ENCODE data around the gene STX10.

The STX10 gene

GRCh38 chr19:13099073-13099999, 50.8 kb downstream of the STX10 start:
- no peak for DNase-seq (ENCODE audit: low spot score in 2 of 2)
- H3K36me3 ChIP-seq (replicated peaks) = no peaks in the 10 kb centered on the region
- H3K27me3 ChIP-seq (ENCODE audit: low read depth) = 0 out of 2 replicates have a peak, but pooled peaks cover 3% of the 10 kb centered on the region
- in situ Hi-C loops (cut with MboI; ENCODE audit: low sequenced_read_pairs) = no loop called here
- no peak overlapping the region for H3K4me3 ChIP-seq
- 0 out of 2 replicates have a peak, but pooled peaks cover 3% of the 10 kb centered on the region for H3K4me1 ChIP-seq
- no peaks in the 10 kb centered on the region for H3K9me3 ChIP-seq

GRCh38 chr19:13098277-13099072, 51.7 kb downstream of the STX10 start:
- Histone ChIP-seq H3K36me3 (replicated peaks) (no peaks in the 10 kb centered on the region), H3K4me1 (0 out of 2 replicates have a peak, but pooled peaks cover 3% of the 10 kb centered on the region), H3K27me3 (ENCODE audit: low read depth) (0 out of 2 replicates have a peak, but pooled peaks cover 3% of the 10 kb centered on the region), H3K9me3 (no peaks in the 10 kb centered on the region), H3K4me3 (no peak overlapping the region)
- peak; percentile 29 to 40 for DNase-seq (ENCODE audit: low spot score in 2 of 2)
- in situ Hi-C loops (cut with MboI; ENCODE audit: low sequenced_read_pairs) = no loop called here

- peak in 1 of 2 experiments; percentile 61 for DNase-seq (ENCODE audit: low spot score in 2 of 2)
- H3K9me3 ChIP-seq = no peaks in the 10 kb centered on the region
- H3K4me3 ChIP-seq = no peak overlapping the region; the same call in 1 of the 2 replicates
- in situ Hi-C loops (cut with MboI; ENCODE audit: low sequenced_read_pairs) = no loop called here
- no peaks in the 10 kb centered on the region for H3K36me3 ChIP-seq (replicated peaks)
- 0 out of 2 replicates have a peak, but pooled peaks cover 3% of the 10 kb centered on the region for H3K27me3 ChIP-seq (ENCODE audit: low read depth)
- H3K4me1 ChIP-seq = 0 out of 2 replicates have a peak, but pooled peaks cover 3% of the 10 kb centered on the region
Observed at GRCh38 chr19:13097463-13098258, 52.5 kb downstream of the STX10 start.

- Histone ChIP-seq H3K4me3 (no peak overlapping the region), H3K4me1 (0 out of 2 replicates have a peak, but pooled peaks cover 3% of the 10 kb centered on the region)
- in situ Hi-C loops (cut with MboI; ENCODE audit: low sequenced_read_pairs) = no loop called here
Observed at GRCh38 chr19:13097033-13097462, 53.1 kb downstream of the STX10 start.

DNA sequence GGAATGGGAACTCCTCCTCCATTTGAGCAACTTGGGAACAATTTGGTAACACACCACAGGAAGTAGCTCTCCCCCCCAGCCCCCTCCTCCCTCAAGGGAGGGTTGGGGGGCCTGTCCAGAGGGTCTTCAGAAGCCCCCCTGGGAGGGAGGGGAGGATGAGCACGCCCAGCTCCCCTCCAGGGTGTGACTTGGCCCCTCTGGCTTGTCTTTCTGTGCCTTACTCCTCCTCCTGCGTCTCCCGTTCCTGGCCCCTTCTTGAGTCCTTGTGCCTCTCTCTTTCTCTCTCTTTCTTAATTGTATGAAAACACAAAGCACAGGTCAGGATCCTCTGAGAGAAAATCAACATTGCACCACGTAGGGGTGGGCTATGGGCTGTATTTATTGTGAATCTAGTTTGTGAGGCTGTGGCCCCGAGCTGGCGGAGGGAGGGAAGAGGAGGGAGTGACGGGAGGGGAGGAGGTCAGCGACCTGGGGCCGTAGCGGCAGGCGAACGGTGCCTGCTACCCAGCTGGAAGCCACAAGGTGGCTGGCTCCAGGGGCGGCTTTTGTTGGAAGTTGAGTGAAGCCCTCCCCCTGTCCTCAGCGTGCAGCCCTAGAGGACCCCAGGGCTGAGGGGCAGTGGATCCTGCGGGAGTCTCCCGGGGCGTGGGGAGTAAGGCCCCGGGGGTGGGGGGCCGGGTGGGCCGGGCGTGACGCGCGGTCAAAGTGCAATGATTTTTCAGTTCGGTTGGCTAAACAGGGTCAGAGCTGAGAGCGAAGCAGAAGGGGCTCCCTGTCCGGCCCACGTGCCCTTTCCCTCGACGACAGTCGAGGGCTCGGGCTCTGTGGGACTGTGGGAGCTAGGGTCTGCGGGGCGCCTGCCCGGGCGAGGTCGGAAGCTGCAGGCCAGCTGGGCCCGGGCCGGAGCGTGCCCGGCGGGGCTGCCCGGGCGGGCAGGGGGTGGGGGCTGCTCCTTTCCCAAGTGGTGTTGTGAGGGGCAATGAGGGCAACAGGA, 53.9 kb downstream of the STX10 start:
- no peak overlapping the region for H3K4me3 ChIP-seq
- H3K36me3 ChIP-seq (replicated peaks) = no peaks in the 10 kb centered on the region
- H3K27me3 ChIP-seq (ENCODE audit: low read depth) = 0 out of 2 replicates have a peak, but pooled peaks cover 3% of the 10 kb centered on the region
- 0 out of 2 replicates have a peak, but pooled peaks cover 3% of the 10 kb centered on the region for H3K4me1 ChIP-seq
- peak in 1 of 2 experiments; percentile 64 for DNase-seq (ENCODE audit: low spot score in 2 of 2)
- H3K9me3 ChIP-seq = no peaks in the 10 kb centered on the region
- in situ Hi-C loops (cut with MboI; ENCODE audit: low sequenced_read_pairs) = no loop called here

More at GRCh38 chr19:13097033-13097462, 53.1 kb downstream of the STX10 start:
- H3K27me3 ChIP-seq (ENCODE audit: low read depth) = 0 out of 2 replicates have a peak, but pooled peaks cover 3% of the 10 kb centered on the region
- no peak for DNase-seq (ENCODE audit: low spot score in 2 of 2)
- H3K36me3 ChIP-seq (replicated peaks) = no peaks in the 10 kb centered on the region
- H3K9me3 ChIP-seq = no peaks in the 10 kb centered on the region

DNA sequence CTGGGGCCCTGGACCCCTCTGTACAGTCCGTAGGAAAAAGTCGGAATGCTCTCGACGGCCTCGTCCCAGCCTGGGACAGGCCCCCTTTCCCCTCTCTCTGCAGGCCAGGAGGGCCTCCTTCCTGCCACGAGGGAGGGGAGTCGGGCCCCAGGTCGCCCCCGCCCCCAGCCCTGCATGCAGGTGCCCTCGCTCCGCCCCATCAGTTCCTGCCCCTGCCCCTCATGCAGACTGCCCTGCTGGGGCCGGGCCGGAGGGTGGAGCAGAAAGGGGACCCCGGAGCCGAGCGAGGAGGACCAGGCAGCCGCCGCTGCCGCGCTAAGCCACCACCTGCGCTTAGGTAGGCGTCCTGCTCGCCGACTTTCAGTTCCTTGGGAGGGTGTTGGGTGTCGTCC, 54.8 kb downstream of the STX10 start:
- H3K4me3 ChIP-seq = no peak overlapping the region
- no peaks in the 10 kb centered on the region for H3K9me3 ChIP-seq
- H3K27me3 ChIP-seq (ENCODE audit: low read depth) = 0 out of 2 replicates have a peak, but pooled peaks cover 3% of the 10 kb centered on the region
- DNase-seq (ENCODE audit: low spot score in 2 of 2) = no peak
- no peaks in the 10 kb centered on the region for H3K36me3 ChIP-seq (replicated peaks)
- 0 out of 2 replicates have a peak, but pooled peaks cover 3% of the 10 kb centered on the region for H3K4me1 ChIP-seq
- in situ Hi-C loops (cut with MboI; ENCODE audit: low sequenced_read_pairs) = no loop called here

DNA sequence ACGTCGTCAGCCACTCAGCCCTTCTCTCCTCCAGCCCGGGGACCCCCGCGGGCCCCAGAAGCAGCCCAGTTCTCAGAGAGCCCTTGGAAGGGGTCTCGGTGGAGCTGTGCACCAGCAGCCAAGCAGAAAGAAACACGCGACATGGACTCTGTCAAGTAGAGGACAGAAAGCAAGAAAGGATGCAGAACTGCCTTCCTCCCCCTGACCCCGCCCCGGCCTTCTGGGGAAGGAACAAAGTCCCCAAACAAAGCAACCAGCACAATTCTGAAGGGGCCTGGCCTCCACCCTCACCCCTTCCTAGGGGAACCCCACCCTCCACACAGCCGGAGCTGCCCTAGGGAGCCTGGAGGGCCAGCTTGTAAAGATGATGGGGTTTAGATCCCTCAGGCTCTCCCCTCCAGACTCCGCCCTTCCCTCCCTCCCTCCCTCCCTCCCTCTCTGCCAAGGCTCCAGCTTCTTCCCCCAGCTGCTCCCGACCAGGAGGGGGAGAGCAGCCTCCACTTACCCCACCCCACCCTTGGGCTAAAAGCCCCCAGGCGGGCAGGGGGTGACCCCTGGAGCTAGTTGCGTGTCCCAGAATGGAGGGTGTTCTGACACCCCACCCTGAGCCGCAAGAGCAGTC, 55.3 kb downstream of the STX10 start:
- Histone ChIP-seq H3K9me3 (no peaks in the 10 kb centered on the region), H3K4me3 (no peak overlapping the region), H3K27me3 (ENCODE audit: low read depth) (0 out of 2 replicates have a peak, but pooled peaks cover 3% of the 10 kb centered on the region), H3K4me1 (0 out of 2 replicates have a peak, but pooled peaks cover 3% of the 10 kb centered on the region), H3K36me3 (replicated peaks) (no peaks in the 10 kb centered on the region)
- in situ Hi-C loops (cut with MboI; ENCODE audit: low sequenced_read_pairs) = loop anchor here (5.0 kb wide), 1 partner anchor 118 kb away; no protein-coding TSS in a partner anchor
- DNase-seq (ENCODE audit: low spot score in 2 of 2) = no peak

DNA sequence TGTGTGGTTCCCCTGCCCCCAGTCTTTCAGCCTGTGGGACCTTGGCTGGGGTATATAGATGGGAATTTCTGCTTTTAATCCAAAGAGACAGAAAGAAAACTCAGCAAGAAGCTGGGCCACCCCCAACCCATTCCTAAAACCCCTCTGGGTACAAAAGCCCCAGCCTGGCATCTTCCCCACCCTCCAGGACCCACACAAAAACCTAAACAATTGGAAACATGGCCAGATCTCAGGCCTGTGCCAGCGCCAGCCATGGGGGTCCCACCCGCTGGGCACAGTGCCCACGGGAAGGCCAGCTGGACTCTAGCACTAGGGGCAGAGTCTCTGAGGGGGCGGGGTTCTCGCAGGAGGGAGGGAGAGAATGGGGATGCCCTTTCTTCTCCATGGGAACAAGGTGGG, 56.1 kb downstream of the STX10 start:
- in situ Hi-C loops (cut with MboI; ENCODE audit: low sequenced_read_pairs) = loop anchor here (5.0 kb wide), 1 partner anchor 117 kb away; no protein-coding TSS in a partner anchor
- H3K9me3 ChIP-seq = no peaks in the 10 kb centered on the region
- no peak overlapping the region for H3K4me3 ChIP-seq
- no peaks in the 10 kb centered on the region for H3K36me3 ChIP-seq (replicated peaks)
- no peak for DNase-seq (ENCODE audit: low spot score in 2 of 2)
- H3K27me3 ChIP-seq (ENCODE audit: low read depth) = 0 out of 2 replicates have a peak, but pooled peaks cover 3% of the 10 kb centered on the region
- 0 out of 2 replicates have a peak, but pooled peaks cover 3% of the 10 kb centered on the region for H3K4me1 ChIP-seq

Measured in HAP-1 (cell line).